MM.1S (cell line): ENCODE measurements around the gene TBX2.

Experiments used
- CTCF ChIP-seq: fragments of 300-600 bp; sonication (generic); IDR thresholded peaks from 2 replicates; pipeline ENCODE4 v1.5.1; 2016; ENCODE audit warnings: antibody characterized with exemption, low read length, mixed read lengths
- EZH2phosphoT487 ChIP-seq: fragments of 300-600 bp; sonication (generic); IDR thresholded peaks from 2 replicates; pipeline ENCODE4 v1.6.1; 2018; ENCODE audit warnings: antibody characterized with exemption, low read length

- TF ChIP-seq CTCF (no peak), EZH2phosphoT487 (no peak)
Measured at GRCh38 chr17:61414141-61414935, 14.7 kb downstream of the TBX2 start.
